OCI-LY7 (cell line): ENCODE data around the gene CCNL2. TPM values are rescaled to one million over a fixed set of nuclear protein-coding genes. Genes with fewer than 3 reads are reported as not detected.
A peak's percentile ranks its signal among the peaks of the same experiment; 100 is the strongest.
"Not testable (repeated sequence)": the region's sequence is repeated elsewhere in the genome, so short reads cannot be mapped to it uniquely, and the experiment has no call there.

ENCODE experiments used
- Bru-seq: library from RNA; stranded (reverse); fragments of 400-500 nt; gene quantifications from one replicate; lab custom pipeline; 2021; lab: Mats Ljungman, UMichigan
- BruChase-seq, 2 experiments: library from RNA; stranded (reverse); fragments of 400-500 nt; gene quantifications; one replicate each; lab custom pipeline; 2021; lab: Mats Ljungman, UMichigan
- BruUV-seq: library from RNA; stranded (reverse); fragments of 400-500 nt; replicated peaks from 2 replicates; lab custom pipeline; 2021; lab: Mats Ljungman, UMichigan
- CTCF ChIA-PET: fragments of 300-600 bp; sonication (Branson Sonifier 250); formaldehyde crosslinking; loops from one replicate; lab custom pipeline; 2022; ENCODE audit warnings: antibody characterized with exemption; ENCODE audit not compliant: unreplicated experiment; lab: Charles Lee
- POLR2A ChIA-PET: fragments of 300-600 bp; sonication (Branson Sonifier 250); formaldehyde crosslinking; loops from one replicate; lab custom pipeline; 2022; ENCODE audit warnings: antibody characterized with exemption; lab: Charles Lee
- DNase-seq: peaks from one replicate; pipeline ENCODE4 v3.0.0-alpha.2; 2015; ENCODE audit warnings: low spot score
- H2AFZ ChIP-seq: fragments of 200-600 bp; sonication (generic), shearing (Covaris generic); 2 replicates; pipeline ENCODE4 v1.6.1; 2014; ENCODE audit warnings: mild to moderate bottlenecking, antibody characterized with exemption, low read length, moderate library complexity
- H3K27ac ChIP-seq: fragments of 200-600 bp; sonication (generic); 2 replicates; pipeline ENCODE4 v1.5.1; 2014; ENCODE audit warnings: mixed run types, low read depth, mild to moderate bottlenecking, moderate library complexity, low read length, inconsistent platforms; ENCODE audit not compliant: poor library complexity, severe bottlenecking
- H3K36me3 ChIP-seq: fragments of 200-600 bp; sonication (generic); 2 replicates; pipeline ENCODE4 v1.6.1; 2014; ENCODE audit warnings: mild to moderate bottlenecking, antibody characterized with exemption, low read length, moderate library complexity, mixed read lengths; ENCODE audit not compliant: insufficient read depth
- H3K4me1 ChIP-seq: fragments of 200-600 bp; sonication (generic); 2 replicates; pipeline ENCODE4 v1.5.1; 2014; ENCODE audit warnings: mild to moderate bottlenecking, low read length; ENCODE audit not compliant: insufficient read depth, poor library complexity, severe bottlenecking
- H3K4me2 ChIP-seq: fragments of 200-600 bp; sonication (generic); 2 replicates; pipeline ENCODE4 v1.6.1; 2014; ENCODE audit warnings: mild to moderate bottlenecking, low read length
- H3K4me3 ChIP-seq: fragments of 200-600 bp; sonication (generic); 2 replicates; pipeline ENCODE4 v1.5.1; 2014; ENCODE audit warnings: mild to moderate bottlenecking, low read depth, low read length; ENCODE audit not compliant: poor library complexity, severe bottlenecking
- H3K79me2 ChIP-seq: fragments of 200-600 bp; sonication (generic); 2 replicates; pipeline ENCODE4 v1.6.1; 2016; ENCODE audit warnings: low read depth, mild to moderate bottlenecking, low read length, moderate library complexity, mixed read lengths; ENCODE audit not compliant: insufficient read depth
- H3K9me2 ChIP-seq: fragments of 200-600 bp; sonication (generic); 2 replicates; pipeline ENCODE4 v1.6.1; 2016; ENCODE audit warnings: mild to moderate bottlenecking, low read length, mixed read lengths; ENCODE audit not compliant: insufficient read depth
- H3K9me3 ChIP-seq: fragments of 200-600 bp; sonication (generic); 2 replicates; pipeline ENCODE4 v1.6.1; 2014; ENCODE audit warnings: mild to moderate bottlenecking, mixed run types, low read length, mixed read lengths
- H4K20me1 ChIP-seq: fragments of 200-600 bp; sonication (generic); 2 replicates; pipeline ENCODE4 v1.6.1; 2014; ENCODE audit warnings: mild to moderate bottlenecking, antibody characterized with exemption, low read length, moderate library complexity, mixed read lengths; ENCODE audit not compliant: insufficient read depth
- EZH2phosphoT487 ChIP-seq: fragments of 200-600 bp; sonication (generic); IDR thresholded peaks from 2 replicates; pipeline ENCODE4 v1.6.1; 2018; ENCODE audit warnings: low read depth, borderline replicate concordance, mild to moderate bottlenecking, mixed run types, antibody characterized with exemption, low read length, moderate library complexity, mixed read lengths
- intact Hi-C: fragments of 100-400 bp; cut with micrococcal nuclease; formaldehyde crosslinking; loops from one replicate; pipeline ENCODE4 v1.10.0; 2022; ENCODE audit not compliant: unreplicated experiment
- long read RNA-seq: library from polyadenylated mRNA; stranded (forward); transcript quantifications from one replicate; pipeline ENCODE4 v2.0.0, GENCODE V29; 2022
- total RNA-seq, 2 experiments: library from RNA; depleted of rRNA in 1 of 2; stranded (reverse); fragments of >200 nt in 1 of 2; shearing (Covaris generic) in 1 of 2; gene quantifications; 2 replicates each; pipeline ENCODE4 v1.2.3, GENCODE V29; 2014 to 2022
- TF ChIP-seq, protein P1 (sequence below): fragments of 200-600 bp; sonication (generic); conservative IDR thresholded peaks from 2 replicates; pipeline ENCODE4 v1.5.1; 2014; ENCODE audit warnings: mild to moderate bottlenecking, antibody characterized with exemption, low read length, moderate library complexity, mixed read lengths

The CCNL2 gene
- total RNA-seq (2014; rRNA removed; shearing (Covaris generic)) (297 and 307 TPM in 2 replicates), total RNA-seq (2022) (213 and 238 TPM in 2 replicates), Bru-seq, nascent RNA (percentile 88 among the genes with signal in this experiment), BruChase-seq, experiment 1, labeled RNA remaining after a 6-hour chase (percentile 98 among the genes with signal in this experiment), BruChase-seq, experiment 2, labeled RNA remaining after a 2-hour chase (percentile 98 among the genes with signal in this experiment)
- long read RNA-seq, transcript CCNL2-201 (11 exons, 2,305 nt), result major isoform, 44 of 711 reads
- long read RNA-seq, transcript CCNL2-204 (6 exons, 3,082 nt), result minor isoform, 8 of 711 reads
- long read RNA-seq, transcript CCNL2-202 (6 exons, 1,186 nt), result minor isoform, 8 of 711 reads
- long read RNA-seq, partial matches to known transcripts, result 448 of 711 reads
- long read RNA-seq, other reads (novel, unspliced or antisense), result 201 of 711 reads

GRCh38 chr1:1399187-1399871 is at the start of gene CCNL2:
Gene CCNL2, minus strand, starts transcription at chr1:1399335. Its CDS starts 29 bp downstream, at chr1:1399306.
- H2AFZ ChIP-seq, result no peak within 1 kb of the TSS
- no TSS peak for BruUV-seq
- peak within 1 kb of the TSS; percentile 54 for H3K27ac ChIP-seq
- H3K4me2 ChIP-seq, result peak within 1 kb of the TSS; percentile 95
- peaks cover 58% of the 10 kb centered on the region for H3K79me2 ChIP-seq
- intact Hi-C loops, result loop anchor here (1.0 kb wide), 1 partner anchor 24 kb away; the partner anchor contains the start of gene AURKAIP1
- no peaks in the 10 kb centered on the region for H4K20me1 ChIP-seq
- H3K9me3 ChIP-seq, result no peaks in the 10 kb centered on the region
- no peaks in the 10 kb centered on the region for H3K9me2 ChIP-seq
- peak; percentile 99 for DNase-seq
- POLR2A ChIA-PET, result interaction anchor here (0.9 to 1.0 kb wide), 2 partner anchors 24 to 28 kb away, joined by 3 read pairs; no protein-coding TSS in a partner anchor
- peaks cover 29% of the 10 kb centered on the region for H3K4me1 ChIP-seq
- CTCF ChIA-PET, result interaction anchor here (0.7 to 0.9 kb wide), 2 partner anchors 8 to 21 kb away, joined by 3 read pairs; no protein-coding TSS in a partner anchor
- TF ChIP-seq, protein P1, sequence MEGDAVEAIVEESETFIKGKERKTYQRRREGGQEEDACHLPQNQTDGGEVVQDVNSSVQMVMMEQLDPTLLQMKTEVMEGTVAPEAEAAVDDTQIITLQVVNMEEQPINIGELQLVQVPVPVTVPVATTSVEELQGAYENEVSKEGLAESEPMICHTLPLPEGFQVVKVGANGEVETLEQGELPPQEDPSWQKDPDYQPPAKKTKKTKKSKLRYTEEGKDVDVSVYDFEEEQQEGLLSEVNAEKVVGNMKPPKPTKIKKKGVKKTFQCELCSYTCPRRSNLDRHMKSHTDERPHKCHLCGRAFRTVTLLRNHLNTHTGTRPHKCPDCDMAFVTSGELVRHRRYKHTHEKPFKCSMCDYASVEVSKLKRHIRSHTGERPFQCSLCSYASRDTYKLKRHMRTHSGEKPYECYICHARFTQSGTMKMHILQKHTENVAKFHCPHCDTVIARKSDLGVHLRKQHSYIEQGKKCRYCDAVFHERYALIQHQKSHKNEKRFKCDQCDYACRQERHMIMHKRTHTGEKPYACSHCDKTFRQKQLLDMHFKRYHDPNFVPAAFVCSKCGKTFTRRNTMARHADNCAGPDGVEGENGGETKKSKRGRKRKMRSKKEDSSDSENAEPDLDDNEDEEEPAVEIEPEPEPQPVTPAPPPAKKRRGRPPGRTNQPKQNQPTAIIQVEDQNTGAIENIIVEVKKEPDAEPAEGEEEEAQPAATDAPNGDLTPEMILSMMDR, result peak; percentile 42; the same call in 1 of the 2 replicates
- TF ChIP-seq EZH2phosphoT487, result no peak
- peaks cover 81% of the 10 kb centered on the region for H3K36me3 ChIP-seq
- peak within 1 kb of the TSS; percentile 90 for H3K4me3 ChIP-seq

DNA sequence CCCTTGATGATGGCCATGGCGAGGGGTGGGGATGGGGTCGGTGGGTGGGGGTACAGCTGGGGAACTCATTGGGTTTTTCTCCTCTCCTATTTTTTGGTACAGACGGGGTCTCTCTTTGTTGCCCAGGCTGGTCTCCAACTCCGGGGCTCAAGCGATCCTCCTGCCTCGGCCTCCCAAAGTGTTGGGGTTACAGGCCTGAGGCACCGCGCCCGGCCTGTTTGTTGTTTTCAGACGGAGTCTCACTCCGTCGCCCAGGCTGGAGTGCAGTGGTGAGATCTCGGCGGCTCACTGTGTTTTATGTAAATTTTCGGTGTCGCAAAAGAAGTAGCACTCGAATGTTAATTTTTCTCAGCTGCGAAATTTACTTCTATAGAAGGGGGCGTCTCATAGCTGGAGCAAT is 47.5 kb upstream of the CCNL2 start:
- POLR2A ChIA-PET, CTCF ChIA-PET, H3K79me2 ChIP-seq, H3K9me3 ChIP-seq, H4K20me1 ChIP-seq, H3K4me3 ChIP-seq, H3K36me3 ChIP-seq, H3K27ac ChIP-seq, H3K4me1 ChIP-seq, H2AFZ ChIP-seq, intact Hi-C loops, H3K4me2 ChIP-seq, DNase-seq, BruUV-seq, H3K9me2 ChIP-seq: not testable (repeated sequence)

DNA sequence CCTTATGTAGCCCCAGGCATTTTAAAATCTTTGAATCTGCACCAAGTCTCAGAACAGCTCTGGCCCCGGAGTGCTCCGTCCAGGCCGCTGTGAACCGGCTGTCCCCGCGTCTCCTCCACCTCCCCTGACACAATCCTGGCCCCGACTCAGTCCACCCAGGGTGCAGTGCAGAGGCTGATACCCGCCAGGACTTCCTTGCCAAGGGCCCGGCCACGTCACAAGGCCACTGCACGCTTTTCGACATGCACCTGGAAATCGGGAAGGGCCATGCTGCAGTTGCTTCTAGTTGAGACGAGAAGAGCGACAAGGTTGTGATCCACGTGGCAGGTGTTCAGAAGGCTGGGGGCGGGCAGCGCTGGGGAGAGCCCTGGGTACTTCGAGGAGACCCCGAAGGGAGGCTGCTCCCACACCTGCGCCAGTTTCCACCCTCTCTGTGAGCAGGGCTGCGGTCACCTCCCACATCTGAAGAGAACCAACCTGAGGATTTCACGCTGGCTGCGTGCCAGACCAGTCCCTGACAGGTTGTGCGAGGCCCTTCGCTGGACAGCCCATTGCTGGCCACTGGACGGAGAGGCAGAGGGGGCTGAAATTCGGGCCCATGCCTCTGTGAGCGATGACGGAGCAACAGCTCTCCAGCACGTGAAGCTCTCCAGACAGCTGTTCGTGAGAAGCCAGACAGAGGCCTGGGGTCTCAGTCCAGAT is 43.1 kb upstream of the CCNL2 start:
- no peaks in the 10 kb centered on the region for H3K9me3 ChIP-seq
- H3K36me3 ChIP-seq, result no peaks in the 10 kb centered on the region
- intact Hi-C loops, result loop anchor here (5.0 kb wide), 1 partner anchor 60 kb away; no protein-coding TSS in a partner anchor
- H3K4me1 ChIP-seq, result no peaks in the 10 kb centered on the region
- H3K79me2 ChIP-seq, result no peaks in the 10 kb centered on the region
- ChIA-PET POLR2A (no interaction called here), CTCF (no interaction called here)
- H3K9me2 ChIP-seq, result no peaks in the 10 kb centered on the region
- no peak overlapping the region for H3K27ac ChIP-seq
- TF ChIP-seq EZH2phosphoT487, result no peak
- TF ChIP-seq, protein P1, result no peak
- H4K20me1 ChIP-seq, result no peaks in the 10 kb centered on the region
- H2AFZ ChIP-seq, result no peak overlapping the region
- no TSS peak for BruUV-seq
- DNase-seq, result no peak
- H3K4me3 ChIP-seq, result no peak overlapping the region
- H3K4me2 ChIP-seq, result no peak overlapping the region
